ENCODE measurements around the gene KLHL33.

KLHL33 gene

DNA sequence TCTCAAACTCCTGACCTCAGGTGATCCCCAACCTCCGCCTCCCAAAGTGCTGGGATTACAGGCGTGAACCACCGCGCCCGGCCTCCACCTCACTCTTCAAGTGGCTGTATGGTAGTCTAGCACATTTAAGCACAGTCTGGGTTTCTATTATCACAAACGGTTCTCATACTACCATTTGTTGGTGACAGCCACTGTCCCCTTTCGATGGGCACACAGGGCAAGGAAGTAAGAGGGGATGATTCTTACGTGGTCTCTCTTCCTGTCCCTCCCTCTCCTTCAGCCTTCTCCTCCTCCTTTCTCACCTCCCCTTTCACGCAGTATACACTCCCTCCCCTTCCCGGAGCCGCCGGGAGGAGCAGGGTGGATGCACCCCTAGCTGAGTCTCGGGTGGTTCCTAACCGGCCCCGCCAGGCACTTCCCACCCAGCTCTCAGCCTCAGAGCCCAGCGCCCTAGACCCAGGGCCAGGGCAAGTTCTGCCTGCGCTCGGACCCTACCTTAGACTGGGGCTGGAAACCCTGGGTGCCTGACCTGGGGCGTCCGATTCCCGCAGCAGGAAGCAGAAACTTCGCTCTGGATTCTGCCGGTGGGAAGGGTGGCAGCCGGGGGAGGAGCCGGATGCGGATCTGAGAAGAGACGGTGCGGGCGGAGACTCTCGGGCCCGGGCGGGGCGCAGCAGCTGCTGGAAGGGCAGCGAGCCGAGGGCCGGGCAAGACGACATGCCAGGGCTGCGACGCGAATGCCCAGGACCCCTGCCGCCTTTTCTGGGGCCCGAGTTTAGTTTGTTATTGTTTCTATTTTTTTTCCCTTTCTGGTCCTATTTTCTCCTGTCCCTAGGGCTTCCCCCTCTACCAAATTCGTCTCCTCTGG, 22.9 kb downstream of the KLHL33 start, which contains the start of gene TEP1:
Gene TEP1, minus strand, starts transcription at position 626 of the 868 bp plus-strand sequence. CDS start 5,062 bp downstream, outside the sequence.
- peak; percentile 91 for DNase-seq

DNA sequence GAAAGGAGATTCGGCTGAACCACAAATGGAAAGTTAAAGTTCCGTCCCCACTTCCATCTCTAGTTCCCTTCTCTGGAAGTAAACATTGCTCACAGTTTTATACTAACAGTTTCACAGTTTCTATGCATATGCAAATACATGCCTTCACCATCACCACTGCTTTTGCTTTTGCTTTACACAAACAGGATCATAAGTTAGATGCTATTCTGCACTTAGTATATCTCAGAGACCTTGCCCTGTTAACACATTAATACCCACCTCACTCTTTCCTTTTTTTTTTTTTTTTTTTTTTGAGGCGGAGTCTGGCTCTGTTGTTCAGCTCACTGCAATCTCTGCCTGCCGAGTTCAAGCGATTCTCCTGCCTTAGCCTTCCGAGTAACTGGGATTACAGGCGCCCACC, 23.6 kb downstream of the KLHL33 start:
- no peak for DNase-seq

GRCh38 chr14:20409226-20409625, 26.7 kb downstream of the KLHL33 start:
- DNase-seq: no peak

- no peak for DNase-seq
Observed at GRCh38 chr14:20403521-20403920, 32.4 kb downstream of the KLHL33 start.

DNA sequence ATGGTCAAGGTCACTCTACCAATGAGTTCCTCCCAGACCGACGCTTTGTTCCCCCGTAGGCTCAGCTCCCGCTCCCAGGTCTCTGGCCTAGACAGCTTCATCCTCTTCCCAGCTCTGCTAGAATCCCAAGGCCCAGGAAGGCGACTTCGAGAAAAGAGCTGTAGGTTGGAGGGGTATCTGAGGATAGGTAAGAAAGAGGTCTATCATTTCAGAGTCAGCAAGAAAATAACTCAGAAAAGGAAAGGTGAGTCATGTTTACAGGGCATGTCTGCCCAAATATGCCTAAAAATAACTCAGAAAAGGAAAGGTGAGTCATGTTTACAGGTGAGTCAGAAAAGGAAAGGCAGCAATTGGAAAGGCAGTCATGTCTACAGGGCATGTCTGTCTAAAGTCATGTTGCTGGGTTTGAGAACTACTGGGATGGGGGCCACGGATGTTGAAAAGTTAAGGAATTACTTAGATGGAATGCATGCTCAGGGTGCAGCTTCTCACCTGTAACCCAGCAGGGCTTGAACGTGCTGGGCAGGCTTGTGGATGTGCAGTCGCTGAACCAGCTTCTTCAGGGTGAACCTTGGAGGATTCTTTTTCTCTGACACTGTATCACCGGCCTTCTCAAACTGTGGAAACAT, 34.9 kb downstream of the KLHL33 start:
- no peak for DNase-seq

GRCh38 chr14:20400589-20400964, 35.4 kb downstream of the KLHL33 start:
- no peak for DNase-seq

GRCh38 chr14:20397511-20397910, 38.5 kb downstream of the KLHL33 start:
- DNase-seq: no peak

DNA sequence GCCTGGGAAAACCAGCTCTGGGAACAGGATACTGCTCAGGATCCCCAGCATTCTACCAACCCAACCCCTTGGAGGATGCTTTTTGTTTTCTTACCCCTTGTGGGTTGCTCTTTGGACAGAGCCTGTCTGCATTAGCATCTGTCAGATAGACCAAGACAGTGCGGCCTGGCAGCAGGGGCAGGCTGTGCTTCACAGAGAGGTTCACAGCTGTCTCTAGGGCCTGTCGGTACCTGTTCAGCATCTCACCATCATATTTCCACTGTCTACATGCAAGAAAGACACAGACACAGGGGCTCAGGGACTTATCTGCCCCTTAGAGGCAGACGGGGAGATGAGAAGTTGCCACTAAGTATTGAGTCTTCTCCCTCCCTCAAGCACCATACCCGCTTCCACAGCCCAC, 44.5 kb downstream of the KLHL33 start:
- peak; percentile 44 for DNase-seq

GRCh38 chr14:20388159-20388558, 47.8 kb downstream of the KLHL33 start:
- no peak for DNase-seq

GRCh38 chr14:20387576-20387975, 48.4 kb downstream of the KLHL33 start:
- DNase-seq: no peak

DNA sequence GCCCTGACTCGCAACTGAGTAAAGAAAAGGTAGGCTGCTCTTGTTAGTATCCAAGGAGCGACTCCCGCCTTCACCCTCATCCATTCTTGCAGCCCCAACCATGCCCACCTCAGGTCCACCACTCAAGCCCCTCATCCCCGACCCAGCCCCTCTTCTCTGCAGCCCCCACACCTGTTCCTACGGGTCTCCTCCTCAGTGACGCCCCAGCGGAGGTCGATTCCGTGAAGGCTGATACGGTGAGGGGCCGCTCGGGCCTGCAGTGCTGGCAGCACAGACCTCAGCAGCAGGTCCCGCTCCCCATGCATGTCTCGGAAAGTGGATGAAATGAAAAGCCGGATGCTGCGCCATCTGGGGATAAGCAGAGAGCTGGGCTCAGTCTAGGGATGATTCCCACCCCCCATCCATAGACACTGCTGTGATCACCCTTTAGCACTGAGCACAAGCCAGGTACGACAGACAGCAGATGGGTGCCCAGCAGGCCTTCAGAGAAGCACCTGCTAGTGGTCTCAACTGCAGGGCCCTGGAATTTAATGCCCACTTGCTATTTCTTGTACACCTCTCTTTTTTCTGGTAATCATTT, 49.6 kb downstream of the KLHL33 start:
- DNase-seq: peak; percentile 82

DNA sequence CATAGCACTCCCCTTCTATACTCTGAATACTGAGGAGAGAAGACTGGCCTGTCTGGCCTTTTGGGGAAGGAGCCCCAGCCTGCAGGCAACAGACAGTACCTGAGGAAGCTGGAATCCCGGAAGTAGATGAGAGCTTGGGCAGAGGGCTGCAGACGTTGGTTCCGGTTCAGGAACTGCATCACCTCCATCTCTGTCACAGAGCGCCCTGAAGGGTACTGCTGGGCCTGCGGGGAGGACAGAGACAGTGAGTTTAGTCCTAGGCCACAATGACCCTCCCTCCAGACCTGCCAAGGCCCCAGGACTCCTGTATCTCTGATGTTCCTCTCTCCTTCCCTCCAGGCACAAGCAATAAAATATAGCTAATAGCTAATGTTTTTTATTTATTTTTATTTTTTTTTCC, 51.1 kb downstream of the KLHL33 start:
- no peak for DNase-seq

- DNase-seq: no peak
Observed at GRCh38 chr14:20384321-20384720, 51.6 kb downstream of the KLHL33 start.

- DNase-seq: no peak
Observed at GRCh38 chr14:20383636-20384035, 52.3 kb downstream of the KLHL33 start.

- no peak for DNase-seq
Observed at GRCh38 chr14:20383032-20383431, 52.9 kb downstream of the KLHL33 start.

DNA sequence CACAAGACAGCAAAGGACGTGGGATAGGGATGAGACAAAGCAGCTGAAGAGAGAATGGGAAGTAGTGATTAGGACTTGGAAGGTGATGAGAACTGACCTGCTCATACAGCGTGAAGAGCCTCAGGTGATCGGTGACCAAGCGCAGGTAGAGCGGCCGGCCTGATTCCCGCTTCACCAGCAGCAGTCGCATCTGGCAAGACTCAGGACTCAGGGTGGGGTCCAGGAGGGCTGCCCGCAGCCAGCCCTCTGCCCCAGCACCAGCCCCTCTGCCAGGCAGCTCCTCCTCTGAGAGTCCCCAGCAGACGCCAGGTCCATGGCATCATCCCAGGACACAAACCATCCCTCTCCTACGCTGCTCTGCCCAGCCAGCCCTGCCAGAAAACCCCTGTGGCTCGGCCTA, 53.4 kb downstream of the KLHL33 start:
- DNase-seq: no peak

DNA sequence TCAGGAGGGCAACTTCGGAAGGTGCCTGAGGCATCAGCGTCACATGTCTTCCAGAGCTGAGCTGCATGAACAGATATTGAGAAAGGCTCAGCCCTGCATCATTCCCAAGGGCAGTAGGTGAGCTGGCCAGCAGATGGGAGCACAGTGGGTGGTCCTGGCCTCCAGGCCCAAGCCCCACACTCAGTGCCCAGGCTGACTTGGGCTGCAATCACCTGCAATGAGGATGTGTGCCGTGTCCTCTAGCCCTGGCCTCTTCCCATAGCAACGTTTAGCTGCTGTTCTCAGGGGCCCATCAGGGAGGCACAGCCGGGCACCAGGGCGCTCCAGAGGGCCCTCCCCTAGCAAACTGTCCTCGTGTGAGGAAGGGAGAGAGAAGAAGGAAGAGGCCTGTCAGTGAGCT, 54.6 kb downstream of the KLHL33 start:
- DNase-seq: no peak

DNA sequence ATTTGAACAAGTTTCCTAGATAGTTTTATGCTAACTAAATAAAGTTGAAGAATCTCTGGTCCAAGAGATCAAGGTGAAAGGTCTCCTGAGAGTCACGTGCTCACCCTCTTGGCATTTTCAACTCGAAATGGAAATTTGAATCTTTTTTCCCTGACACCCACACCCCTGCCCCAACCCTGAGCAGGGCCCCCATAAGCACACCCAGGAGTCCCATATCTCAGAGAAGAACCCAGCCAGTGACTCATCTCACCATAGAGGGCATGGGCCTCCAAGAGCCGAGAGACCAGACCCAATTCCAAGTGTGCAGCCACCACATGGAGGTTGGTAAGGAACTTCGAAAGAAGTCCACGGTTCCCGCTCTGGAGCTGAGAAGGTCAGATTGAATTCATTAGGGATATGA, 55.3 kb downstream of the KLHL33 start:
- DNase-seq: no peak

- no peak for DNase-seq
Observed at GRCh38 chr14:20379743-20380142, 56.2 kb downstream of the KLHL33 start.

- no peak for DNase-seq
Observed at GRCh38 chr14:20377171-20377570, 58.8 kb downstream of the KLHL33 start.

DNA sequence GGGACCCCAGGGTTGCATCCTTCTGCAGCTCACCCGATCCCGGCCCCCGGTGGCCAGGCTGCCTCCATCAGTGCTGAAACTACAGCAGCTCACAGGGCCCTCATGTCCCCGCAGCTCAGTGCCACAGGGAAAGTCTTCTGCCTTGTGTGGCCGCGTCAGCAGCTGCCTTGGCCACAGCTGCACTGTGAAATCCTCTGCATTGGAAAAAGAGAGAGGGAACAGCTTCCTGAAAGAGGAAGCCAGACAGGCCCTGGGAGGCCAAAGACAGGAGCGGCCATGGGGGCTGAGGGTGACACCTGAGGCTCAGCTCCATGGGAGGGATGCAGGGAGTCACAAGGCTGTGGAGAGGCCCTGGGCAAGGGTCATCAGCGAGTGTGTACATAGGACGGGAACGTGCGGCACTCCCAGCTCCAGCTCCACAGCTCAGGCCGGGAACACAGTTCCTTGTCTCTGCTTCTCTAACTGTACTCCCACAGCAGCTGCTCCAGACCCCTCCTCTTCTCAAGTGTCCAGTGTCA, 59.8 kb downstream of the KLHL33 start:
- no peak for DNase-seq

All from NCI-H2171 (cell line).